Medulla oblongata (tissue), 1 donor: ENCODE results near the gene FAM168B.

Experiments used
- DNase-seq: peaks from one replicate; pipeline ENCODE4 v3.0.0-alpha.2; 2015; ENCODE audit errors: extremely low spot score

The FAM168B gene

DNA sequence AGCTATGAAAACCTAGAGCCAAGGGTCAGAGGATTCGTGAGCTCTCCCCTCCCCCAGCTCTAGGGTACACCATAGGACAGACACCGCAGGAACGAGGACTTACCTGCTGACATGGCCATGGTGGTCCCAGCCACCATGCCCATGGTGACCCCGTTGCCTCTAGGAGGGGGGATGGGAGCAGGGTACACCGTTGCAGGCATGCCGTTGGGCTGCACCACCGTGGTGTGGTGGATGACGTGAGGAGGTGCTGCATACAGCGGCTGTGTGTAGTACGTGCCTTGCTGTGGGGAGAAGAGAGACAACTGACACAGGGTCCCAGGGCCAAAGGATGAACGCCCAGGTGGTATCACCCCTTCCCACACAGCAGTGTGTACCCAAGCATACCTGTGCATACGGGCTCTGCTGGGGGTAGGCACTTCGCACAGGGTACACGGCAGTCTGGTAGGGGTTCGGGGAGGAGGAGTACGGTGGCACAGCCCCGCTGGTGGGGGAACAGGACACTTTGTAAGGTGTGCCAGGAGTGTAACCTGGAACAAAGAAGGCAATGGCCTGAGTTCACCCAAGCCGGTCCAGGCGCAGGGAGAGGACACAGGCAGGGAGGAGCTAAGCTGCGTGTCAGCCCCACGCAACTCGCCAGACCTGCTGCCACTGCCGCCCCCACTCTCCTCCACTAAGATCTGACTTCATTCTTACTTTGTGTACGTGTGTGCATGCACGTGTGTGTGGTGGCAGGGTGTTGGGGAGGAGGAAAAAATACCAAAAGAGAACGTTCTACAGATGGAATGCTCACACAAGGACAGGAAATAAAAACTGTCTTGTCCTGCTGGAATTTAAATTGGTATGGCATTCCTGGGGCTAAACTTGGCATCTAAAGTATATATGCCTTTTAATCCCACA is 37.8 kb downstream of the FAM168B start:
- DNase-seq: no peak

DNA sequence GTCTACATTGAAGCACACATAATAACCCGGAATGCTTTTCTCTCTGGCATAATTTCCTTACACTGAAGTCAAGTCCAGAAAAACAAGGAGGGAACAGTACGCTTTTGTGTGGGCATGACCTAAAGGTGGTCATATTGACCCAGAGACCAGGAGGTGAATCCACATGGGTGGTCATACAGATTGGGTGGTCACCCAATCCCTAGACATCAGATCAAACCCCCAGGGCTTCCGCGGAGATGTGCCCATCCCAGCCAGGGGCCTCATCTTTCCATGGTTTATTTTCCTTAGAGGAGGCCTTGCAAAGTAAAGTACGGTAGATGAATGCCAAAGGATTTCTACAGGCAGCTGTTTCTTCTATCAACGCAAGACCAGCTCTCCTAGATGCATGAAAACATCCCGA is 38.8 kb downstream of the FAM168B start:
- DNase-seq: no peak

DNA sequence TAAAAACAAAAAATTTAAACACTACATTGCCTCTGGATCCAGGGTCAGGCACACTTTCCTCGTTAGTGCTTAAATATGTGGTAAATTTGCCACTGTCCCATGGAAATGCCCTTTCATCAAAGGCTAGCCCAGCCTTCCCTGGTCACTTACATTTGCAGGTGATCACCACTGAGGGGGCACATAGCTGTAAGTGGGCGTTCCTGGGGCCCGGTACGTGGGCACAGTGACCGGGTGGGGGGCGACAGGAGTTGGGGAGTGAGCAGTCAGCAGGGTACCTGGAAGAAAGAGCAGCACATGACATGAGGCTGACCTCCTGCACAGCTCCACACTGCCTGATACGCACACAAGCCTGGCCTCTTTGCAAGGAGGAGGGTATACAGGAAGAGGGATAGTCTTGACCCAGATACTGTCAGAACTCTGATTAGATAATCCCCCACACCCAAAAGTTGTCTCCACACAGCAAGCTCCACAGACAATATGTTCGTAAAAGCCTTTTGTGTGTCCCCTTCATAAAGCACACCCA is 40.5 kb downstream of the FAM168B start:
- no peak for DNase-seq

DNA sequence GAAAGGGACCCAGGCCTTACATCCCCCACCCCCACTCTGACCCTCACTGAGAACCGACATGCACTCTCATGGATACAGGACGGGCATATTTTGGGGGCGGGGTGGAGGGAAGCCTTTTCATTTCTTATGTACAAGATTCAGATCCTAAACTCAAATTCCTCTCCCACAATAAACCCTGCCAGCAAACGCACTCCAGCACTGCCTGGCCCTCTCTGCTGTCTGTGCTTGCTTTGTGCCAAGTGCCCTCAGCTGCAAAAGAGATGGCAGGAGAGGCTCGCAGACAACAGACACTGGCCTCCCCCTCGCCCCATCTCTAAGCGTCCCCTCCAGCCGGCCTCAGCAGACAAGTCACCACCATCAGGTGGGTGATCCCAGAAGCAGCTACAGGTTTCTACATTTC is 42.4 kb downstream of the FAM168B start:
- peak; percentile 60 for DNase-seq

DNA sequence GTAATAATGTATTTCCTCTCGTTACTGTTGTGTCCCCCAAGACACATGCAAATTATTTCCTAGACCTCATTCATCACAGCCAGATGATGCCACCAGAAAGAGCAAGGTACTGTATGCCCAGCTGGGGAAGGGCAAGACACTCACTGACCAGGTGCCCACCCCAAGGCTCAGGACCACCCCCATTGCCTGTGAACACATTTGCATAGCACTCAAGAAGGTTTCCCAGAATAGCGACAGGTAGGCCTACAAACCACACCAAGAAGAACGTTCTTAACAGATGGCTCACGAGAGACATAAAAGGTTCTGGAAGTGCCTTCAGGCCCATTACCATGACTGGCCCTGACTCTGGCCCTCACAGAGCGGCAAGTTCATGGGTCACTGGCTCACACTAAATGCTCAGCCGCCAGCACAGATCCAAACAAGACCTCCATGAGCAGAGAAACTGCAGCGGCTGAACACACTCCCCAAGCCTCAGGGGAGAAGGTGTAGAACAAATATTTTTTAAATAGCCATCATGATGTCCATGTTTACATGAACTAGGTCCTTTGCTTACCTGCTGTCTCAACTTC is 44.0 kb downstream of the FAM168B start:
- no peak for DNase-seq

DNA sequence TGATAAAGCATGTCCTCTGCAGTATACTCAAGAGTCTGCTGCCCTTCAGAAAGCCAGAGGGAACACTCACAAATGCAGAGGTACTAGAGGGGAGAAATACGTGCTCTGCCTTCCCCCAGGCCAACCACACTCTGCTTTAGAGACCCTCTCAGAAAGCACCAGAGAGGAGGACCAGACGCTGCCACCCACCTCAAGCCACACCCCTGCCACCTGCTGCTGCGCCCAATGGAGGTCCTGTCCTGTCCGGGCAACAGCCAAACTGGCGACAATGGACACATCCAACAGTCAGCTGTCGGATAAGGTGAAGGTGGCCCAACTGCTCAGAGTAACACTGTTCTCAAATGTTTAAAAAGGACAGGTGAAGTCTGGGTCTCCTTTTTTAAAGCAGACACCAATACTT is 44.6 kb downstream of the FAM168B start:
- no peak for DNase-seq

DNA sequence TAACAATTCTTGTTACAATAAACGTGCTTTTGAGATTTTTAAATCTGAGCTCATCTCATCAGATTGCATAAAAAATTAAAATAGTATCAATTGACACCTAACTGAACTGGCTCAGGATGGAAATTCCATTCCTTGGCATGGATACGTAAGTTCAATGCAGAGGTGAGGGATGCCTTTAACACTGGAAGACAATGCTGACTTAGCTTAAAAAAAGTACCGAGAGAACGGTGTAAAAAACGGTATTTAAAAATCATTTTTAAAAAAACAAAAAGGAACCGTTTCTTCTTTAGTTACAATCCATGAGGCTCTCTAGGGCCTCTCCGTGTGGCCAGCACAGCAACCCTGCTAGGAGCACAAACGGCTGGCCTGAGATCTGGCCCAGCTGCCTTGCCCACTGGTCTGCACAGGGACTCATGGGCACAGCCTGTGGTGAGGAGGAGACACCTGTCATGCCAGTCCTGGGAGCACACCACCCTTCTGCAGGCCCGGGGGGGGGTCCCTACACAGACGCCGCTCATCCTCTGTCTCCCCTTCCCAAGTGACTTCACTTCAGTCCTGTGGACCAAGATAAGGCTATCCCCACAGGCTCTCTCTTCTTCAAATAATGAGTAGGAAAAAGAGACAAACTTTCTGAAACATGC is 45.2 kb downstream of the FAM168B start:
- no peak for DNase-seq

DNA sequence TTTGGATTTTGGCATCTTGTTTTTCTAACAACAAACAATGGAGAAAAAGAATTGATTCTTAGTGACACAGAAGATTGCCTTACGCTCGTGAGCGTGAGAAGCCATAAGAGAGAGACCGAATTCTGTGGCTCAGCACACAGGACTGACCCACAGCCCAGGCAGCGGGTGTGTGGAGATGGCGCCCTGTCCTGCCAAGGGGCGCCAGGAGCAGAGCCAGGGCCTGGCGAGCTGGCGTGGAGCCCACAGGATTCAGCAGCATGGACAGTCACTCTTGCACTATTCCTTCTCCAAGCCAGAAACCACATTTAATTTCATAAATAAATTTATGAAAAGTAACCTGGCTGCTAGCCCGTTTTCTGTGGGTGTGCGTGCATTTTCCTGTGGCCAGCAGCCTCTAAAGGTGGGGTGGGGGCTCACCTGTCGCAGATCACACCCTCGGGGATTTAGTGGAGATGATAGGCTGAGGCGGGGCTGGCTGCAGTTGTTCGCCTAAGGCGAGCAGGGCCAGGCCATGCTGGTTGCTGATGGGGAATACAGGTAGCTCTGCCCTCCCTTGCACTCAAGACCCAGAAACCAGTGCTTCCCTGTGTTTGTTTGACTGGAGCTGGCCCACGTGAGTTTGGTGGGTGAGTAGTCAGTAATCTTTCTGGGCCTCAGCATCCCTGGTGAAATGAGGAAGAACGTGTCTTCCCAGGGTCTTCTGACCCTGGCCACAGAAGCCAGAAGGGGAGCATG is 46.2 kb downstream of the FAM168B start:
- DNase-seq: peak; percentile 38

DNA sequence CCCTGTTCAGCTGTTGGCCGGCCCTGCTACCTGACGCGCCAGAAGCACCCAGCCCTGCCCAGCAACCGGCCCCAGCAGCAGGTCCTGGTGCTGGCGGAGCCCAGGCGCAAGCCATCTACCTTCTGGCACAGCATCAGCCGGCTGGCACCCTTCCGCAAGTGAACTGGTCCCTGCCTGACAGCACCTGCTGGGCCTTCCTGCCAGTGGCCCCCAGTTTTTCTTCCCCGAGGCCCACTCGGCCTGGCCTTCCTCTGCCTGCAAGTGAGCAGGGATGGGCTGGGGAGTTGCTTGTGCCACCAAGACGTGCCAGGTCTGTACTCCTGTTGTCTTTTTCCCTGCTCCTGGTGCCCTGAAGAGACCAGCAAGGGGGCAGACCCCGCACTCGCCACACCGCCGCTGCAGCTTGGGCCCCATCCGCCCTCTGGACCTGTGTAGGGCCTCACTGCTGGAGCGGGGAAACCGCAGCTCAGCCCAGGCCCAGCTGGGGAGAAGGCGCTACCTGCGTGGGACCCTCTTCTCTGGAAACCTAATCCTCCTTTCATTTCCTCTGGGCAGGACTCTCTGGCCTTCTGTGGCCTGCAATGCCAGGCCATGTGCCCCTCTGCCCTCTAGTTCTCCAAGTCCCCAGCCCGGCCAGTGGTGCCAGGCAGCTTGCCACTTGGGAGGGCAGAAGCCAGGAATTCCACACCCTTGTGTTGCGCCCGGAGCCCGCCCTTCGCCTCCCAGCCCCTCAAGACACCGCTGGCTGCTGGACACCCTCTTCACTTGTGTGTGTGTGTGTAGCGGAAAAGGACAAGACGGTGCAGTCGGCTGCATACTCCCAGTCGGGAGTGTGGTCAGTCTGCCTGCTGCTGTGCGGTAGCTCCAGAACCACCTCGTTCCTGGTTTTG is 47.0 kb downstream of the FAM168B start:
- peak; percentile 47 for DNase-seq

DNA sequence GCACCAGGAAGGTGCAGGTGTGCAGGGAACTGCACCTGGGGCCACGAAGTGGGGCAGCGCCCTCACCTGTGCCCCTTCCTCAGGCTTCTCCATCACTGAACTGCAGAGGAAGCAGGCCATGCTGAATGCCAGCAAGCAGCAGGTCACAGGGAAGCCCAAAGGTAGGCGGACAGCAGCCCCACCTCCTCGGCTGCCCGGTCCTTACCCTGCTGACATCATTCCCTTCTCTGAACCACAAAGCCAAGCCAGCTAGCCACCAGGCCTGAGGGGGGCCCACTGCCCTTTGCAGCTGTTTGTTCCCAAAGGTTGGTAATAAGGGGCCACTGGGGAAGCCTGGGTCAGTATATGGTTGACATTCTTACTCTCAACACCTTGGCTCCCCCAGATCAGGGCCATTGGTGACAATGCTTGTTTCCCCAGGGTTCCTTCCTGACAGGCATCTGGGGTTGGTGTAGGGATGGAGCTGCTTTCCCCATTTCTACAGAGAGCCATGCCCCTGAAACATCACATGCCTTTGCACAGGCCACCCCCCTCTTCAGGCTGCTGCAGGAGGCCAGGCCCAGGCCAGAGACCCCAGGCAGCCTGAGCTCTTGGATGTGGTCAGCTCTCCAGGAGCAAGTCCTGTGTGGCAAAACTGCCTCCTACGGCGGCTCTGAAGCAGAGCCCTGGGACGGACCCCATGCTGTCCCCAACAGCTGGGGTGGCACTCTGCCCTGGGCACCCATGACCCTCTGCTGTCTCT is 47.8 kb downstream of the FAM168B start:
- DNase-seq: no peak

DNA sequence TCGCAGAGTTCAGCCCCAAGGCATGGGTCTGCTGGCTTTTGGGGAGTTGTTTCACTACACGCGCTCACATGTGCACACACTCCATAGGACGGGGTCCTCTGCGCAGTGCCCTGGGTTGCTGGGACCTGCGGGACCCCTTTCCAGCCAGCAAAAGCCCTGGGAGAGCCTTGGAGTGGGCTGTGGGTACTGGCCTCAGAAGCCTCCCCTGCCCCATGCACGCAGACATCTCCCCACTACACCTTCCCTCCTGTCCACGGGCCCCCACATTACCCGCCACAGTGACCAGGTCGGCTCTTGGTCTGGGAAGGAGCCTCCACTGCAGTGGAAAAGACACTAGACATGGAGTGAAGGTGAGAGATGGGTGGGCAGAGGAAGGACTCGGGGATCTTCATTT is 48.5 kb downstream of the FAM168B start:
- DNase-seq: no peak

DNA sequence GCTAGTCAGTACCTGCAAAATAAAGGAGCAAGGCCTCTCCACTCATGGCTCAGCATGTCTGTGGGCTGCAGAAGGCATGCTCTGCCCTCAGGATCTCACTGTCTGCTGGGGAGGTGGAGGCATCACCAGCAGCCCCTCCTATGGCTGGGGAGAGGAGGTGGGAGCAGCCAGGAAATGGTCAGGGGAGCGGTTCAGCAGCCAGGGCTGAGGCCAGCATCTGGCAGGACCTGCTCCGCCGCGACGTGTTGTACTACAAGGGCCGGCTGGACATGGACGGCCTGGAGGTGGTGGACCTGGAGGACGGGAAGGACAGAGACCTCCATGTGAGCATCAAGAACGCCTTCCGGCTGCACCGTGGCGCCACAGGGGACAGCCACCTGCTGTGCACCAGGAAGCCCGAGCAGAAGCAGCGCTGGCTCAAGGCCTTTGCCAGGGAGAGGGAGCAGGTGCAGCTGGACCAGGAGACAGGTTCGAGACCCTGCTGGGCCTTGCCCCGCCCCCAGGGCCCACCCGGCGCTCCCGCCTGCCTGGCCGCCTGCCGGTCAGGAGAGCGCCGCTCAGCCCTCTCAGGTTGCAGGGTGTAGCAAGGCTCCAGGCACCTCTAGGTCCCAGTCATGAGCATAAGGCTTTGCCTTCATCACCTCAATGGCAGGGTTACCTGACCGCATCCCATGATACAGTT is 49.0 kb downstream of the FAM168B start:
- DNase-seq: no peak

DNA sequence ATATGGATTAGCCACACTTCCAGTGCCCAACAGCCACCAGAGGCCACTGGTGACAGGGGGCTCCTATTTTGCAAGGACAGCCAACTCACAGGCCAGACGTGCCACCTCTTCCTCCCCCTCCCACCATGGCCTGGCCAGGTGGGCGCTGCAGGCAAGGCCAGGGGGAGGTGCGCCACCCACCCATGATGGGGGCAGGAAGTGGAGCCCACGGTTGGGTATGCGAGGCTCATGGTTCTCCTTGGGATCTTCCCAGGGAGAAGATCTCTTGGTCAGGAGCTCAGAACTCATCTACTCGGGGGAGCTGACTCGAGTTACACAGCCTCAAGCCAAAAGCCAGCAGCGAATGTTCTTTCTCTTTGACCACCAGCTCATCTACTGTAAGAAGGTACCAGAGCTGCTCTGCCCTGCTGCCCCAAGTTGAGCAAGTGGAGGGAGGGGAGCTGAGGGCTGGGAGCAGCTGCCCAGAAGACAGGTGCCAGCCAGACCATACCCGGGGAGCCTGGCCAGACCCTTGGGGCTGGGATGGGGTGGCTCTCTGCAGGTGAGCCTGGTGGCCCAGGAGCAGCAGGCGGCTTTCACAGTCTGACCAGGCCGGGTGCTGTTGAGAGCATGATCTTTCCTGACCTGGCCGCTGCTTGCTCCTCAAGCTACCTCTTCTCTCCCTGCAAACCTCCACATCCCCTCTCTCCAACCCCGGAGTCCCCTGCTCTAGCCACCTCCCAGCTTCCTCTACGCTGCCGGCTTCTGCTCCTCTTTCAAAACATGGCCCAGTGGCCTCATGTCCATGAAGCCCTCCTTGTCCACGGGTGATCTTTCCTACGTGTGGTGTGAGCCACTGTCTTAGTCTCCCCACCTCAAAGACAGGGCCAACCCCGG is 49.8 kb downstream of the FAM168B start:
- DNase-seq: no peak

DNA sequence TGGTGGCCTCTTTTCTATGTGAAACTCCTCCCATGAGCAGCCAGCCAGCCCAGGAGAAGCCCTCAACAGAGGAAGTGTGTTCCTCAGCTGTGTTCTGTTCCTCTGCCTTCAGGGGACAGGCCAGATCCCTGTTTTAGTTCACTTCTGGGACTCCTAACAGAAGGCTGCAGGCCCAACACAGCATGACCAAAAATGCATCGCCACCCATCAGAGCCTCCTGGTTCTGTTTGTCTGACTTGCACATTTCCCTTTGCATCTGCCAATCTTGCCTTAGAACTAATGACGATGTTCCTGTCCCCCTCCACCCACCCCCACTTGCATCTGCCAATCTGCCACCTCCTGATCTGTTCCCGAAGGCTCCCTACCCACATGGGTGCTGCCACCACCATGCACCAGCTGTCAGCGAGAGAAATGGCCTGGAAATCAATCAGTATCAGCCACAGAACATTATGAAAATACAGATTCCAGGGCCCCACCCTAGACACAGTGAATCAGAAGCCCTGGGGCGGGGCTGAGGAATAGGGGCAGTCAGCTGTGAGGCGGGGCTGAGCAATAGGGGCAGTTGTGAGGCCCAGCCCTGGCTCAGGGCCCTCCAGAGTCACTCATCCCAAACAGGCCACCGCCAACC is 51.0 kb downstream of the FAM168B start:
- DNase-seq: no peak

DNA sequence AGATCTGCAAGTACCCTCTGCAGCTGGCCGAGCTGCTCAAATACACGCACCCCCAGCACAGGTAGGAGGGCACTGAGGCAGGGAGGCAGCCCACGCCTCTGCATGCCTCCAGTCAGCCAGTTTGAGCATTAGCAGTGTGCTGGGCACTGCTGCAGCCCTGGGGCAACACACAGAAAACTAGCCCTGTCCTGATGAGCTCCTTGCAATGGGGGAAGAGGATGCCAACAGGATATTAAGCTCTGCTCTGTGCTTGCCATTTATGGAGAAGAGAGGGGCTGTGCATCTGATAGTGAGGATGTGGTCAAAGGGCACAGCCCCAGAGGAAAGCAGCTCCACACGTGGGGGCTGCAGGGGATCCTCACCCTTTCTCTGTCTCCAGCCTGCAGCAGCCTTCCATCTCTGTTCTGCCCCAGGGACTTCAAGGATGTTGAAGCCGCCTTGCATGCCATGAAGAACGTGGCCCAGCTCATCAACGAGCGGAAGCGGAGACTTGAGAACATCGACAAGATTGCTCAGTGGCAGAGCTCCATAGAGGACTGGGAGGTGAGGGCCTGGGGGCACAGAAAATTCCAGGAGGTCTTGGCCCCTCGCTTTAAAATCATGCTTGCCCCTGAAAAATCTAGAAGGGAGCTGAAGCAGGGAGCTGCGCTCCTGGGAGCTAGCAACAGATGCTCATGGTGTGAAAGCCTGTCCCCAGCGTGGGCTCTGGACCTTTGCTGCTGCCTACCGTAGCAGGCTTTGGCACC is 51.7 kb downstream of the FAM168B start:
- no peak for DNase-seq

DNA sequence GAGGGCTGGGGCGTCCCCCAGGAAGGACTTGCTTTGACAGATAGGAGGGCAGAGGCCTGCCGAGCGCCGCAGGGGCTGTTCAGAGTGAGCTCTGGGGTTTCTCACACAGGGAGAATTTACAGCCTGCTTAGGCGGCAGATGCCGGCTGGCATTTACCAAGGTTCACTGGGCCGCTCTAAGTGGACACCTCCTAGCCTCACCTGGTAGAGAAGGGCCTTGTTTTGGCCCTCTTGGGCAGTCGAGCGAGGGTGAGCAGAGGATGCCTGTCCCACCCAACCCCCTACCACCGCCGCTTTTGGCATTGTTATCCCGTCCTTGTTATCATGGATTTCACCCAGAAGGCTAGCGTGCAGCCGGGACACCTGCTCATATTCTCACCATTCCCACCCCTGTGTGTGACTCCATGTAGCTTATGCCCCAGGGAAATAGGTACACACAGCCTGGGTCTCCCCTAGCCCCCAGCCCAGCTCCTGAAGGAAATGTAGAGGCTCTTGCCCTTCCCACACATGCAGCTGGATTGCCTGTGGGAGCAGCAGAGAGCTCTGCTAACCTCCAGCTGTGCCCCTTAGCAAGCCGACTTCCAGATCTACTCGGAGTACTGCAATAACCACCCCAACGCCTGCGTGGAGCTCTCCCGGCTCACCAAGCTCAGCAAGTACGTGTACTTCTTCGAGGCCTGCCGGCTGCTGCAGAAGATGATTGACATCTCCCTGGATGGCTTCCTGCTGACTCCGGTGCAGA is 52.4 kb downstream of the FAM168B start:
- no peak for DNase-seq
